Hepatocyte (in vitro differentiated cells): ENCODE data around the gene BCAP29.

Source experiments
- CTCF ChIP-seq: fragments of 200-600 bp; sonication (generic); IDR thresholded peaks from 2 replicates; pipeline ENCODE4 v1.5.1; 2016; ENCODE audit warnings: antibody characterized with exemption, mild to moderate bottlenecking; ENCODE audit not compliant: poor library complexity
- EZH2 ChIP-seq: fragments of 200-600 bp; sonication (generic); IDR thresholded peaks from 2 replicates; pipeline ENCODE4 v1.6.1; 2016; ENCODE audit warnings: antibody characterized with exemption, mild to moderate bottlenecking, borderline replicate concordance
- EZH2phosphoT487 ChIP-seq: fragments of 200-600 bp; sonication (generic); IDR thresholded peaks from one replicate; pipeline ENCODE4 v1.6.1; 2018; ENCODE audit warnings: antibody characterized with exemption, mild to moderate bottlenecking, low read depth, moderate library complexity; ENCODE audit not compliant: unreplicated experiment, severe bottlenecking

- TF ChIP-seq CTCF (no peak), EZH2 (no peak), EZH2phosphoT487 (no peak)
Observed at GRCh38 chr7:107628461-107629064, 48.5 kb downstream of the BCAP29 start.
